GM21576 (cell line): ENCODE data around the gene HNRNPD.
"Not testable (repeated sequence)": the region's sequence is repeated elsewhere in the genome, so short reads cannot be mapped to it uniquely, and the experiment has no call there.

Source experiments
- ATAC-seq: cut with Tn5 transposase; IDR thresholded peaks from one replicate; pipeline ENCODE4 v1.9.1; 2021; ENCODE audit warnings: mild to moderate bottlenecking, moderate library complexity; ENCODE audit not compliant: unreplicated experiment

Gene HNRNPD

DNA sequence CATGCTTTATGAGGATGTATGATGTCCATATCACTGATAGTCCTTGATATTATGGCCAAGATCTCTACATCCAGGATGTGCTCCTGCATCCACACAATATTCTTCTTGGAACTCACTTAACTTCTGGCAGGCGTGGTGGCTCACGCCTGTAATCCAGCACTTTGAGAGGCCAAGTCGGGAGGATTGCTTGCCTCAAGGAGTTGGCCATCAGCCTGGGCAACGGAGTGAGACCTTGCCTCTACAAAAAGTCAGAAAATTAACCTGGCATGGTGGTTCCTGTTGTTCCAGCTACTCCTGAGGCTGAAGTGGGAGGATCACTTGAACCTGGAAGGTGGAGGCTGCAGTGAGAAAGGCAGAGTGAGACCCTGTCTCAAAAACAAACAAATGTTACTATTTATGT lies 2.3 kb upstream of the HNRNPD start:
- ATAC-seq, result no peak

DNA sequence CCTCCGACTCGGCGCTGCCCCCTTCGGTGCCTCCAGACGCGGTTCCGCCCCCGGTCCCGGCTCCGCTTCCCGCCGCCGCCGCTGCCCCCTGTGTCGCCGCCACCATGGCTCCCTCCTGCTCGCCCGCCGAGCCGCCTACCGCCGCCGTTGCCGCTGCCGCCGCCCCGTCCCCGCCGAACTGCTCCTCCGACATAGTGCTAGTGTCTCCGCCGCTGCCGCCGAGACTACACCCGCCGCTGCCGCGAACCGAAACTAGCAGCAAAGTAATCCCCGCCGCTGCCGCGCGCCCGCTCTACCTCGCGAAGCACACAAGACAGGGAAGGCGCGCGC lies 340 bp downstream of the HNRNPD start:
- peak; percentile 21 for ATAC-seq

DNA sequence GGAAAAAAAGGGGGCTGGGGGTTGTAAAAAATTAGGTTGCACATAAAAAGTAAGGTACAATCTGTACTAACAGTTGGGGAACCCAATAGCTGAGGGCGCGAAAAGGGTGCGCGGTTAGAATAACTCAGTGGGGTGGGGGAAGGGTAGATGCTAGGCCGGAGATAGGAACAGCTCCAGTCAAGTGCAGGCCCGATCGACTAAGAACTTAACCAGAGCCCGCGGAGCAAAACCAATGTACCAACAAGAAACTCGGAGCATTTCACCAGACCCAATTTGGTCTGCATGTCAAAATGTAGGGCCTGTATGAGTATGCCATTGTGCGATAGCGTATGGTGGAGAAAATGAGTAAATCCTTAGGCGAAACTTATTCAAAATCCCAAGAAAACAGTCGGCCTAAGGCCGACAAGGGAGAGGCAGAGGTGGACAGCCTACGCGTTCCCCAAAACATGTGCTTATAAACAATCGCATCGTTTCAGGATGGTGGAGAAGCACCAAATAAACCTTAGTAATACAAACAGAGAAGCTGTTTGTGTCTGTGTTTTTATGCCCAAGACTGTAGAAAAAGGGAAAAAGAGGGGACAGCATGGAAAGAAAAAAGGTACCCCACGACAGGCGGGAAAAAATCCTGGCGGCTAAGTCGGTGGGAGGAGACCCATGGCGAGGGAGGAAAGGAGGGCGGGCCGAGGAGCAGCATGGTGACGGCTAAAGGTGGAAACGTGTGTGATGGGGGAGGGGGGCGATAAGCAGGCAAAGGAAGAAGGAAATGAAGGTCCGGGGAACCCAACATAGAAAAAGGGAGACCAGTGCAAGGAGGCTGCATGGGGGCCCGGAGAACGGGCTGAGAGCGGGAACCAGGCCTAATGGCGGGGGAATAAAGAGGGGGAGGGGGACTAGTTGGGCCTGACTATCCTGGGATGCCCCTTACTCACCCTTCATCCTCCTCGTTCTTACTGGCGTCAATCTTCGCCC lies 990 bp downstream of the HNRNPD start:
- ATAC-seq, result no peak

DNA sequence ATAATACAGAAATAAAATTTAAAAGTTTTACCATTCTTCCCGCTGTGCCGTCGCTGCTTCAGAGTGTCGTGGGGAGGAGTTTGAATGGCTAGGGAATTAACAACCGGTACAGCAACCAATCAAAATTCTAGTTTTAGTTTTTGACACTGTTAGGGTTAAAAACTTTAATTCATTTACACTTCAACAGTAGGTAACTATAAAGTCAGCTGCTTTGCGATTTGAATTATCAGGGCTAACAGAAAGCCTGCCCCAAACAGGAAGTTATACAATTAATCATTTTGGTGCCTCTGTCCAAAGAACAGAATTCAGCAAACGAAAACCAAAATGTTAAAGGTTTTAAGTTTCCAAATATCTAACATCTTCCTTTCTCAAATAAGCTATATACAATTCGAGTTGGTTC lies 2.3 kb downstream of the HNRNPD start:
- no peak for ATAC-seq

DNA sequence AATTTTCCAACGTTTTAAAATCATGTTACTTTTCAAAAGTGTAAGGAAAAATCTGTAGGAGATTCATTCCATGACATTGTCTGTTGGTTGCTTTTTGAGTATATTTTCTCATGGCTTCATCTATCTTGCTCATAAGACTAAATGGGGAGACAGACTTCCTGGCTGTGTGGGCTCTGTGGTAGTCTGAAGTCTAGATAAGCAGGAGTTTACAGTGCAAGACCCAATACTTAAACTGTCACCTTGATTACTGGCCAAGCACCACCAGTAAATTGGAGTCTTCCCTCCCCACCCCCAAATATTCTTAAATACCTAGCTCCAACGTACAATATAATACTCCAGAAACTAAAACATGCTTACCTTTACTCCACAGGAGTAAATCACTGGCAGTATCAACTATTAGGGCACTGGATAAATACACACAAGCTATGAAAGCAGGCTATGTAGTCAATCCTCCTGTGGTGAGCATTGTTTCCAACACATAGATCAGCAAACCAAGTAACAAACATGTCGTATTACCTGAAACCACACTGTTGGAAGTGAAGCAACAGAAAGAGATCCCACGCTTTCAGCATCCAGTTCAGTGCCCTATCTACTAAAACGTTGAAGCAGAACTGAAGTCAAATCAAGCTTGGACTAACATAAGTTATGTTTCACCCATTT lies 6.2 kb downstream of the HNRNPD start:
- no peak for ATAC-seq

DNA sequence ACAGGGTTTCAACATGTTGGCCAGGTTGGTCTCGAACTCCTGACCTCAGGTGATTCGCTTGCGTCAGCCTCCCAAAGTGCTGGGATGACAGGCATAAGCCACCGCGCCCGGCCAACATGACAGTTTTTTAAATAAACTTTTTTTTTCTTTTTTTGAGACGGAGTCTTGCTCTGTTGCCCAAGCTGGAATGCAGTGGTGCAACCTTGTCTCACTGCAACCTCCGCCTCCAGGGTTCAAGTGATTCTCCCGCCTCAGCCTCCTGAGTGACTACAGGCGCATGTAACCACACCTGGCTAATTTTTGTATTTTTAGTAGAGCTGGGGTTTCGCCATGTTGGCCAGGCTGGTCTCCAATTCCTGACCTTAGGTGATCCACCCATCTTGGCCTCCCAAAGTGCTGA lies 7.4 kb downstream of the HNRNPD start:
- ATAC-seq, result not testable (repeated sequence)

DNA sequence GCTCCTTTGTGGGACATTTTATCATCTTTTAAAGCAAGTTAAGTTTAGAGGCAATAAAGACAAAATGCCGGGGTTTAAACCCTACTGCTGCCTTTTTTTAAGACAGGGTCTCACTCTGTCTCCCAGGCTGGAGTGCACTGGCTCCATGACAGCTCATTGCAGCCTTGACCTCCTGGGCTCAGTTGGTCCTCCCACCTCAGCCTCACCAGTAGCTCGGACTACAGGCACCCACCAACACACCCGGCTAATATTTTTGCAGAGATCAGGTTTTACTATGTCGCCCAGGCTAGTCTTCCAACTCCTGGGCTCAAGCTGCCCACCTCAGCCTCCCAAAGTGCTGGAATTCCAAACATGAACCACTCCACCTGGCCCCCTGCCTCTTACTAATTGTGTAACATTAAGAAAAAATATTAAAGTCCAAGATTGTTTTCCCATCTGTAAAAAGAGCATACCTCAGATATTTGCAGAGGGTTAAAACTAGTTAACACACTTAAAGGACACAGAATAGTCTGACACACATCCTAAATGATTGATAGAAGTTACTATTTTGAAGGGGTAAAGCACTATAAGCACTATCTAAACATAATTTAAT lies 9.8 kb downstream of the HNRNPD start:
- no peak for ATAC-seq

DNA sequence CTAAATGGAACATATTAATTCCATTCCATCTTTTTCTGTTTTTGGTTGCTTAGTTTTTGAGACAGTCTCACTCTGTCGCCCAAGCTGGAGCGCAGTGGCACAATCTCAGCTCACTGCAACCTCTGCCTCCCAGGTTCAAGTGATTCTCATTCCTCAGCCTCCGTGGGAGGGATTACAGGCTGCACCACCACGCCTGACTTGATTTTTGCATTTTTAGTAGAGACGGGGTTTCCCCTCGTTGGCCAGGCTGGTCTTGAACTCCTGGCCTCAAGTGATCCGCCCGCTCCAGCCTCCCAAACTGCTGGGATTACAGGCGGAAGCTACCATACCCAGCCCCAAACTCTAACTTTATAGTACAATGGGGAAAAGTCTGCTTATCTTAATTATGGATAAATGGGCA lies 11.2 kb downstream of the HNRNPD start:
- no peak for ATAC-seq

DNA sequence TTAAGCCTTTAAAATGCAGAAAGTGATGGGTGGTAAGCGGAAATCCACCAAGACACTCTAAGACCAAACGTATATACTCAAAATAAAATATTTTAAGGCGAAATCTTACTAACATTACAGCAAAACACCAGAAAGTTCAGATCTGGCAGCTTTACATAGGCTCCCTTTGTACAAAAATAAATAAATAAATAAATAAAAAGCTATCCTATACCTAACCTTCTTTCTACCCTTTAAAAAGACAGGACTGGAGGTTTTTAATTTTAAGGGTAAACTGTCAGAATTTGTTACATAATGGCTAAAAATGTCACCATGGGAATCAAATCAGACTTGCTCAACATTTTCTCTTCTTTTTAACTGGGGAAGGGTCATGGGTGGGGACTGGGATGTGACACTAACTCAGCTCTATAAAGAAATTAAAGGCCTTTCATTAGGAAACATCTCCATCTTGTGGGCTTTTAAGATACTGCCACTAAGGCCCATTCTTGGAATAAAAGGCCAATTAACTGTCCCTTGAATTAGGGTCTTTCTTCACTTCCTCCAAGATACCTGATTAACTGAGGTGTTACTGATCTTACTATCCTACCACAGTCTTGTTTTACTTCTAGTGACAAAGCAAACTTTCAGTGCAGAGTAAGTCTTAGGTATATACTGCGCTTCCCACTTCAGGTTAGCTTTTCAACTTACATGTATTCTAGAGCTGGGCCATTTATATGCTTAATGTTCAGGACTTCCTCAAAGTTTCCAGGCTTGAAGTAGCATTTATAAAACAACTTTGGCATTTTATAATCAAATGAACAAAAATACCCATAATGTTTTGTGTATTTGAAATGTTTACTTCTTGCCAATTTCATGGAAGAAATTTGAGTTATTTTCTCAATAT lies 13.3 kb downstream of the HNRNPD start:
- ATAC-seq, result no peak

DNA sequence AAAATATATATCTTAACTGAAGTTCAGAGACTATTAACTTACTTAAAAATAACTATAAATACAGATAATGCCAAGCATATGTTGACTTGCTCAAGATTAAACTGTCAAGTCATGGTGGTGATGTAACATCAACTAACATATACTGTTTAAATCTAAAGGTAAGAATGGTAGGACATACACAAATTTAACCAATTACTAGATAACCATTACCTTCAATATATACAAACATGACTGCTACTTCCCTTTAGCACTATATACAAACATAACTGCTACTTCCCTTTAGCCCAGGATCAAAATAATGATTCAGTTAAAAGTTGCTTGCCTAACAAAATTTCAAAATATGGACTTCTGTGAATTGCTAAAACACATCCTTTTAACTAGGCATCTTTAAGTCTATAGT lies 14.9 kb downstream of the HNRNPD start:
- ATAC-seq, result no peak

DNA sequence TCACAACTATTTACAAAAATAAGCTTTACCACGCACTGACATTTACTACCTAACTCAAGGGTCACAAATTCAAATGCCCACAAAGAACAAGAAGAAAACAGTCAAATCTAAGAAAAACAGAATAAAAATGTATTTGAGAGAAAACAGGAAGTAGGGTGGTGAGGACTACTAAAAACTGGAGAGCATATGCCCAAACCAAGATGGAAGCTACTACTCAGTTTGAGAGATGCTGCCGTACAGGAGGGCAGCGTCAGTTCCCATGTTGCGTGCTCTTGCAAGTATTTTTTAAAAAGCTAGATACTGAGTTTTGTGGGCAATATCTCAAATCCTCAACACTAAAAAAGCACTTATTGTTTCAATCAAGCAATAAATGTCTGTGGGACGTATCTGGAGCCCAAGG lies 16.2 kb downstream of the HNRNPD start:
- no peak for ATAC-seq

DNA sequence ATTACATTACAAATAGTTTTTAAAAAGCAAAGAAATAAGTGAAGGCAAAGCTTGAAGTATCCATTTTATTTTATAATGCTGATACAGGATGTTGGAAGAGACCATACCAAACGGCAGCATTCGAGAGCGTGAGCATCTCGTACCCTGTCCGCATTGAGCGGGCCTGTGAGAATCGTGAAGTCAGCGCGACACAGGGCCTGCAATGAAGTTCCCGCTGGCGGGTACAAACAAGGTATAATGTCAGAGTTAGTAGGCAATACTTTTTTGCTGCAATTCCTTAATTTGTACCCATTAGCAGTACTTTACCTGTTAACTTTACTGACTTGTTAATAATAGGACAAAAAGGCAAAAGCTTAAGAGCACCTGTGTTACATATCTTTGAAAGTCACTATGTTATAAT lies 19.0 kb downstream of the HNRNPD start:
- ATAC-seq, result no peak

DNA sequence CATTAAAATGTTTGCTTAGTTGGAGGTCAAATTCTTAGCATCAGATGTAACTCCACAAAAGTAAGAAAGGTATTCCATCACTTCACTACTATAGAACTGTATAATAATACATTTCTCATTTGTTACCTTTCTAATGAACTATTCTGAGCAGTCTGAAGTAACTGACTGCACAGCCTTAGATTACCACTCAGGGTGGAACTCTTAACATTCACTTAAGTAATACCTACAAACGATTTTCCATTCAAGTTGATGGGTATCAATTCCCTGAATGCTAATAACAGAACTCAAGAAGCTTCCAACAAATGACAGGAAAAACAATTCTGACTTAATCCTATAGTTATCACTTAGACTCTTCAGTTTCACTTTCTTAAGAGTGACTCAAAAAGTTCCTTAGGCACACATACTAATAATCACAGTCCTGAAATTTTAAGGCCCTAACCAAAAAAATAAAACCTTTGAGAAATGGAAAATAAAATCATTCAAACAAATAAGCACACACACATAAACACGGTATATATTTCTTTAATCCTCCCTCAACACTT lies 20.9 kb downstream of the HNRNPD start:
- ATAC-seq, result no peak

DNA sequence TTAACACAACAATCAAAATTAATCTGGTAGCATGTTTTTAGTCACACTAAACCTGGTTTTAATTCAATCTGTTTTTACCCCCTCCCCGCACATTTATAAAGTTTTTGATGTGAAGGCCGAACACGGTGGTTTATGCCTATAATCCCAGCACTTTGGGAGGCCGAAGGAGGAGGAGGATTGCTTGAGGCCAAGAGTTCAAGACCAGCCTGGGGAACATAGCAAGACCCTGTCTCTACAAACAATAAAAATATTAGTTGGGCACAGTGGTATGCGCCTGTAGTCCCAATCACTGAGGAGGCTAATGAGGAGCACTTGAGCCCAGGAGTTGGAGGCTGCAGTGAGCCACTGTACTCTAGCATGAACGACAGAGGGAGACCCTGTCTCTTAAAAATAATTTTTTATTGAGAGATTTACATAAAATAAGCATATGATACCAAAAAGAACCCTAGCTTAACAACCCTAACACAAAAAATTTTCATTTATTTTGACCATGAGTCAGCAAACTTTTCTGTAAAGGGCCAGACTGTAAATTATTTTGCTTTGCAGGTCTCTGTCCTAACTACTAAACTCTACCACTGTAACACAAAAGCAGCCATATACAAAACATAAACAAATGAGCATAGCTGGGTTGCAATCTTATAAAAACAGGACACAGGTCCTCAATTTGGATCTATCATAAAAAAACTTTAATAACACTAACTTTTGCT lies 21.5 kb downstream of the HNRNPD start:
- ATAC-seq, result no peak

DNA sequence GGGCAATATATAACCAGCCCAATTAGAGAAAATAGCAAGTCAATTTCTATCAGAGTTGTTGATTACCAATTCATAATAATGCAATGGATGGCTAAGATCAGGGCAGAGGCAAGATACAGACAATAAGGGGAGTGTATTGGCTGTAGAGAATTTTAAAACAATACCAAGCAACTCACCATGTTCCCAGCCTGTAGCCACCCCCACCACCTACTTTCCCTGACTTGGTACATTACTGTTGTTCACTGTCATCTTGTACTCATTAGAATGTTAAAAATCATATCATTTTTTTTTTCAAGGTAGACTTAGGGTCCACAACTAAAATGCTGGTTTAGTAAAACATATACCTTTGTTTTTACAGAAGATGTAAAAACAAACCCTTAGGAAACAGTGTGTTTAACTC lies 27.7 kb downstream of the HNRNPD start:
- ATAC-seq, result no peak

DNA sequence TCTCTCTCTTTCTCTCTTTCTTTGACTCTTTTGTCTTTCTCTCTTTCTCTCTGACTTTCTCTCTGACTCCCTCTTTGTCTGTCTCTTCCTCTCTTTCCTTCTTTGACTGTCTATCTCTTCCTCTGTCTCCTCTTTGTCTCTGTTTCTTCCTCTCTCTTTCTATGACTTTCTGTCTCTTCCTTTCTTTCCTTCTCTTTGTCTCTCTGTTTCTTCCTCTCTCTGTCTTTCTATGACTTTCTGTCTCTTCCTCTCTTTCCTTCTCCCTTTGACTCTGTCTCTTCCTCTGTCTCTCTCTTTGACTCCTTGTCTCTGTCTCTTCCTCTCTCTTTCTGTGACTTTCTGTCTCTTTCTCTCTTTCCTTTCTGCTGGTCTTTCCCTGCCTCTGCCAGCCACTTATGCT lies 38.7 kb downstream of the HNRNPD start:
- ATAC-seq, result no peak

DNA sequence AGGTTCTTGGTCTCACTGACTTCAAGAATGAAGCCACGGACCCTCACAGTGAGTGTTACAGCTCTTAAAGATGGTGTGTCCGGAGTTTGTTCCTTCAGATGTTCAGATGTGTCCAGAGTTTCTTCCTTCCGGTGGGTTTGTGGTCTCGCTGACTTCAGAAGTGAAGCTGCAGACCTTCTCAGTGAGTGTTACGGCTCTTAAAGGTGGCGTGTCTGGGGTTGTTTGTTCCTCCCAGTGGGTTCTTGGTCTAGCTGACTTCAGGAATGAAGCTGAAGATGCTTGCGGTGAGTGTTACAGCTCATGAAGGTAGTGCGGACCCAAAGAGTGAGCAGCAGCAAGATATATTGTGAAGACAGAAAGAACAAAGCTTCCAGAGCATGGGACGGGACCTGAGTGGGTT lies 40.1 kb downstream of the HNRNPD start:
- not testable (repeated sequence) for ATAC-seq

DNA sequence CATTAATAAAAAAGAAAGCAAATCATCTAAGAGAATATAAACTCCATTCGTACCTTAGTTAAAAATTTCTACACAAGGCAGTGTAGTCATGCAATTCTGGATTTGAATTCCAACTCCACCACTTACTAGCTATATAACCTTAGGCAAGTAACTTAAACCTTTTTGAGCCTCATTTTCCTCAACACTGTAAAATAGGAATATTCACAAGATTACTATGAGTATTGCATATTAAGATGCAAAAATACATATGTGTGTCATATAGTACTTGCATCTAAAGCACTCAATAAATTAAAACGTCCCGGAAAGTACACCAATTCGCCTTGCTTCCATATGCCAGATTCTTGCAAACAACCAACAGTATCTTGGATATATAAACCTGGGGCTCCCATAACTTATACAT lies 42.0 kb downstream of the HNRNPD start:
- no peak for ATAC-seq

DNA sequence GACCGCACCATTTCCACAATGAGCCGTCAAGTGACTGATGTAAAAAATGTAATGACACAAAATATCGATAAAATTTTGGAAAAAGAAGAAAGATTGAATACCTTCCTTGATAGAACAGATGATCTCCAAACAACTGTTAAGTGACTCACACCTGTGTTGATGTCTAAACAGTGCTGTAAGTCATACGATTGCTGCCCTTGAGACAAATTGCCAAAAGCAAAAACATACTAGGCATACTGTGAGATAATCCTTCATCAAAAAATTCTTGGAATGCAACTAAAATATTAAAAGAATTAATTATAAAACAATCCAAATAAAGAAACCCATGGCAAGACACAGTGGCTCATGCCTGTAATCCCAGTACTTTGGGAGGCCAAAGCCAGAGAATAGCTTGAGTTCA lies 53.4 kb downstream of the HNRNPD start:
- no peak for ATAC-seq

DNA sequence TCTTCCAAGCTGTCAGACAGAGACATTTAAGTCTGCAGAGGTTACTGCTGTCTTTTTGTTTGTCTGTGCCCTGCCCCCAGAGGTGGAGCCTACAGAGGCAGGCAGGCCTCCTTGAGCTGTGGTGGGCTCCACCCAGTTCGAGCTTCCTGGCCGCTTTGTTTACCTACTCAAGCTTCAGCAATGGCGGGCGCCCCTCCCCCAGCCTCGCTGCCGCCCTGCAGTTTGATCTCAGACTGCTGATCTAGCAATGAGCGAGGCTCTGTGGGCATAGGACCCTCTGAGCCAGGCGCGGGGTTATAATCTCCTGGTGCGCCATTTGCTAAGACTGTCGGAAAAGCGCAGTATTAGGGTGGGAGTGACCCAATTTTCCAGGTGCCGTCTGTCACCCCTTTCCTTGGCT lies 70.7 kb downstream of the HNRNPD start:
- not testable (repeated sequence) for ATAC-seq
